GM23248 (cell line): ENCODE results near the gene POLR2F. TPM values are rescaled to one million over a fixed set of nuclear protein-coding genes. Genes with fewer than 3 reads are reported as not detected.

Source experiments
- DNase-seq: peaks from one replicate; pipeline ENCODE4 v3.0.0-alpha.2; 2015
- H2AFZ ChIP-seq: fragments of 200-600 bp; sonication (generic); 2 replicates; pipeline ENCODE4 v1.6.1; 2016; ENCODE audit warnings: antibody characterized with exemption
- H3F3A ChIP-seq: fragments of 200-600 bp; sonication (generic); 2 replicates; pipeline ENCODE4 v1.6.1; 2016; ENCODE audit warnings: mild to moderate bottlenecking, antibody characterized with exemption, mixed run types; ENCODE audit not compliant: insufficient read depth
- H3K27ac ChIP-seq: fragments of 200-600 bp; sonication (generic); 2 replicates; pipeline ENCODE4 v1.5.1; 2016; ENCODE audit warnings: mild to moderate bottlenecking
- H3K27me3 ChIP-seq: fragments of 200-600 bp; sonication (generic); replicated peaks from 2 replicates; pipeline ENCODE4 v1.6.1; 2016; ENCODE audit warnings: mild to moderate bottlenecking; ENCODE audit not compliant: insufficient read depth
- H3K36me3 ChIP-seq: fragments of 200-600 bp; sonication (generic); 2 replicates; pipeline ENCODE4 v1.6.1; 2016; ENCODE audit warnings: low read depth, mild to moderate bottlenecking
- H3K4me1 ChIP-seq: fragments of 200-600 bp; sonication (generic); 2 replicates; pipeline ENCODE4 v1.6.1; 2016; ENCODE audit warnings: mild to moderate bottlenecking; ENCODE audit not compliant: insufficient read depth
- H3K4me2 ChIP-seq: fragments of 200-600 bp; sonication (generic); one replicate; pipeline ENCODE4 v1.6.1; 2016; ENCODE audit warnings: mild to moderate bottlenecking; ENCODE audit not compliant: unreplicated experiment
- H3K4me3 ChIP-seq: fragments of 200-600 bp; sonication (generic); 2 replicates; pipeline ENCODE4 v1.5.1; 2016; ENCODE audit warnings: mild to moderate bottlenecking
- H3K79me2 ChIP-seq: fragments of 200-600 bp; sonication (generic); 2 replicates; pipeline ENCODE4 v1.6.1; 2016; ENCODE audit warnings: mild to moderate bottlenecking; ENCODE audit not compliant: insufficient read depth
- H3K9ac ChIP-seq: fragments of 200-600 bp; sonication (generic); 2 replicates; pipeline ENCODE4 v1.6.1; 2016; ENCODE audit warnings: mild to moderate bottlenecking
- H3K9me2 ChIP-seq: fragments of 200-600 bp; sonication (generic); 2 replicates; pipeline ENCODE4 v1.6.1; 2016; ENCODE audit warnings: mixed run types, mild to moderate bottlenecking, moderate library complexity; ENCODE audit not compliant: insufficient read depth
- H3K9me3 ChIP-seq: fragments of 200-600 bp; sonication (generic); one replicate; pipeline ENCODE4 v1.6.1; 2017; ENCODE audit warnings: low read depth
- H4K20me1 ChIP-seq: fragments of 200-600 bp; sonication (generic); 2 replicates; pipeline ENCODE4 v1.6.0; 2016; ENCODE audit not compliant: insufficient read depth
- EZH2 ChIP-seq: fragments of 200-600 bp; sonication (generic); IDR thresholded peaks from 2 replicates; pipeline ENCODE4 v1.6.1; 2018; ENCODE audit warnings: antibody characterized with exemption, mild to moderate bottlenecking; ENCODE audit not compliant: insufficient read depth, poor library complexity, severe bottlenecking
- EZH2phosphoT487 ChIP-seq: fragments of 200-600 bp; sonication (generic); IDR thresholded peaks from 2 replicates; pipeline ENCODE4 v1.6.1; 2018; ENCODE audit warnings: antibody characterized with exemption, moderate library complexity, mild to moderate bottlenecking, low read depth; ENCODE audit not compliant: insufficient read depth
- WGBS, 2 experiments: methylation state at CpG; one replicate each; pipeline ENCODE4 v1.1.6; 2015 to 2017; ENCODE audit warnings: low lambda C conversion rate in 2 of 2, low coverage in 1 of 2; ENCODE audit errors: missing lambda C conversion rate in 2 of 2; 5-methylcytosine and 5-hydroxymethylcytosine counted together
- in situ Hi-C: fragments of 300-500 bp; cut with MboI; formaldehyde crosslinking; loops from 2 replicates; pipeline ENCODE4 v1.15.0; 2020
- polyA plus RNA-seq: library from polyadenylated mRNA; unstranded; fragments of >200 nt; fragmentation: Nextera tagmentation; extraction: Ambion mirVana; gene quantifications from 2 replicates; pipeline ENCODE4 v1.2.1, GENCODE V29; 2016
- total RNA-seq: library from RNA; depleted of rRNA; stranded (reverse); fragments of >200 nt; shearing (Covaris generic); gene quantifications from 2 replicates; pipeline ENCODE4 v1.2.3, GENCODE V29; 2014

Gene POLR2F
- total and polyA plus RNA-seq, 2 experiments from 2014 or later, result 71.4 to 148 TPM

- Histone ChIP-seq H3K4me3 (no peak overlapping the region), H3K4me1 (no peaks in the 10 kb centered on the region), H3K9me3 (no peaks in the 10 kb centered on the region), H3K4me2 (no peak overlapping the region), H3K27ac (no peak overlapping the region), H4K20me1 (no peaks in the 10 kb centered on the region), H3K9me2 (no peaks in the 10 kb centered on the region), H3K36me3 (no peaks in the 10 kb centered on the region; the same call in 1 of the 2 replicates), H3F3A (peaks cover 11% of the 10 kb centered on the region; the same call in 1 of the 2 replicates), H3K9ac (no peak overlapping the region), H3K79me2 (no peaks in the 10 kb centered on the region), H3K27me3 (no peaks in the 10 kb centered on the region), H2AFZ (no peak overlapping the region)
- in situ Hi-C loops, result no loop called here
- WGBS, 2 experiments, result 93 to 95% methylated on average over 25 to 32 of the region's 32 CpGs
- DNase-seq, result no peak
- TF ChIP-seq EZH2phosphoT487 (no peak), EZH2 (no peak)
These were observed 26.5 kb upstream of the POLR2F start for GRCh38 chr22:37926771-37927636.

GRCh38 chr22:37927637-37927936 is 25.9 kb upstream of the POLR2F start:
- no peaks in the 10 kb centered on the region for H3K27me3 ChIP-seq
- H4K20me1 ChIP-seq, result no peaks in the 10 kb centered on the region
- H2AFZ ChIP-seq, result no peak overlapping the region
- no peak overlapping the region for H3K4me3 ChIP-seq
- no peak for DNase-seq
- in situ Hi-C loops, result no loop called here
- peaks cover 13% of the 10 kb centered on the region; the same call in 1 of the 2 replicates for H3F3A ChIP-seq
- no peaks in the 10 kb centered on the region for H3K4me1 ChIP-seq
- H3K9me3 ChIP-seq, result no peaks in the 10 kb centered on the region
- H3K9ac ChIP-seq, result no peak overlapping the region
- H3K9me2 ChIP-seq, result no peaks in the 10 kb centered on the region
- H3K36me3 ChIP-seq, result no peaks in the 10 kb centered on the region; the same call in 1 of the 2 replicates
- H3K79me2 ChIP-seq, result no peaks in the 10 kb centered on the region
- no peak overlapping the region for H3K27ac ChIP-seq
- WGBS, 2 experiments, result 89 to 92% methylated on average over 5 of the region's 5 CpGs
- no peak overlapping the region for H3K4me2 ChIP-seq
- TF ChIP-seq EZH2phosphoT487 (no peak), EZH2 (no peak)

- Histone ChIP-seq H3K4me3 (no peak overlapping the region), H3F3A (peaks cover 25% of the 10 kb centered on the region), H4K20me1 (no peaks in the 10 kb centered on the region), H3K9me3 (no peaks in the 10 kb centered on the region), H3K27me3 (no peaks in the 10 kb centered on the region), H3K9me2 (no peaks in the 10 kb centered on the region), H3K4me2 (no peak overlapping the region), H3K4me1 (peaks cover 10% of the 10 kb centered on the region), H3K79me2 (no peaks in the 10 kb centered on the region), H3K27ac (no peak overlapping the region), H3K9ac (no peak overlapping the region), H2AFZ (no peak overlapping the region), H3K36me3 (peaks cover 4% of the 10 kb centered on the region; the same call in 1 of the 2 replicates)
- DNase-seq, result no peak
- TF ChIP-seq EZH2phosphoT487 (no peak), EZH2 (no peak)
- in situ Hi-C loops, result no loop called here
- WGBS, 2 experiments, result 94 to 98% methylated on average over 5 of the region's 5 CpGs
These were observed 24.1 kb upstream of the POLR2F start for GRCh38 chr22:37929390-37929789.

- Histone ChIP-seq H3F3A (peaks cover 25% of the 10 kb centered on the region), H3K9me2 (no peaks in the 10 kb centered on the region), H3K27me3 (no peaks in the 10 kb centered on the region), H2AFZ (no peak overlapping the region), H3K9me3 (no peaks in the 10 kb centered on the region), H3K9ac (no peak overlapping the region), H4K20me1 (no peaks in the 10 kb centered on the region), H3K4me2 (no peak overlapping the region), H3K4me1 (peaks cover 10% of the 10 kb centered on the region), H3K36me3 (peaks cover 4% of the 10 kb centered on the region; the same call in 1 of the 2 replicates), H3K4me3 (no peak overlapping the region), H3K79me2 (0 out of 2 replicates have a peak, but pooled peaks cover 3% of the 10 kb centered on the region), H3K27ac (no peak overlapping the region)
- in situ Hi-C loops, result no loop called here
- peak; percentile 60 for DNase-seq
- WGBS, 2 experiments, result 53 to 61% methylated on average over 11 of the region's 11 CpGs
- TF ChIP-seq EZH2phosphoT487 (no peak), EZH2 (no peak)
These were observed 23.1 kb upstream of the POLR2F start for GRCh38 chr22:37930270-37930951.
